Vagina (tissue), 2 donors: ENCODE measurements around the gene UGT1A6. TPM values are rescaled to one million over a fixed set of nuclear protein-coding genes. Genes with fewer than 3 reads are reported as not detected.

ENCODE experiments used
- DNase-seq, 2 donors: peaks; one replicate each; pipeline ENCODE4 v3.0.0-alpha.2; 2017; ENCODE audit errors: extremely low spot score in 2 of 2
- H3K27ac ChIP-seq: fragments of 200-600 bp; sonication (generic); one replicate; pipeline ENCODE4 v1.5.1; 2019
- H3K27me3 ChIP-seq: fragments of 200-600 bp; sonication (generic); one replicate; pipeline ENCODE4 v1.5.1; 2019
- H3K36me3 ChIP-seq, 2 donors: fragments of 200-600 bp; sonication (generic); one replicate each; pipeline ENCODE4 v1.5.1; 2017 to 2019
- H3K4me1 ChIP-seq: fragments of 200-600 bp; sonication (generic); one replicate; pipeline ENCODE4 v1.5.1; 2019
- H3K4me3 ChIP-seq, 2 donors: fragments of 200-600 bp; sonication (generic); 1 replicate in 1 of 2; 2 replicates in 1 of 2; pipeline ENCODE4 v1.5.1; 2016 to 2019
- H3K9me3 ChIP-seq: fragments of 200-600 bp; sonication (generic); one replicate; pipeline ENCODE4 v1.5.1; 2019
- POLR2A ChIP-seq, 2 donors: fragments of 450-650 bp; IDR thresholded peaks; one replicate each; pipeline ENCODE4 v1.6.1; 2017; ENCODE audit warnings: antibody characterized with exemption in 2 of 2, mild to moderate bottlenecking in 2 of 2, moderate library complexity in 2 of 2
- POLR2AphosphoS5 ChIP-seq, 2 donors: sonication (generic); formaldehyde crosslinking; IDR thresholded peaks; one replicate each; pipeline ENCODE4 v1.9.0; 2017; ENCODE audit warnings: antibody characterized with exemption in 2 of 2, mild to moderate bottlenecking in 2 of 2, low read depth in 1 of 2; ENCODE audit not compliant: insufficient read depth in 1 of 2
- intact Hi-C: fragments of 100-400 bp; cut with DNase I; formaldehyde crosslinking; loops from one replicate; pipeline ENCODE4 v1.15.1; 2023
- total RNA-seq: library from RNA; depleted of rRNA; stranded (reverse); fragments of >200 nt; gene quantifications from one replicate; pipeline ENCODE4 v1.2.3, GENCODE V29; 2016
- TF ChIP-seq, protein P1 (sequence below), 3 experiments: fragments of 450-650 bp in 2 of 3; fragments of 200-600 bp in 1 of 3; sonication (generic) in 1 of 3; IDR thresholded peaks; one replicate each; pipeline ENCODE4 v1.5.1; 2017 to 2019; ENCODE audit warnings: antibody characterized with exemption in 3 of 3, mild to moderate bottlenecking in 2 of 3, moderate library complexity in 2 of 3

The UGT1A6 gene
- total RNA-seq, 1 donor from 2014 or later, result 14.0 TPM

DNA sequence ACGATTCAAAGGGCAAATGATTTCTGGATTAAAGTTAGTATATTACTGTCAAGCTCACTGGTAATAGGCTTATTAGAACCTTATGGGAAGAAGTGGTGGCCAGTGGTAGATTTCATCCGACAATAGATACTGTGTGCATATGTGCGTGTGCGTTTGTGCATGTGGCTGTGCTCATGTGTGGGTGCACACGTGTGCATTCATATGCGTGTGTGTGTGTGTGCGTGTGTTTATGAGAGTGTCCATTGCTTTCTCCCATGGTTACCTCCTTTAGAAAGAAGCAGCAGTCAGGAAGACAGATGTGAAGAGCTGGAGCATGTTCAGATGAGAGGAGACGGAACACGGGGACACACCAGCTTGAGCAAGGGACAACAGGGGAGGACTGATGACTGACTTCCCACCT lies 76.6 kb downstream of the UGT1A6 start:
- no peaks in the 10 kb centered on the region for H3K27me3 ChIP-seq
- H3K27ac ChIP-seq, result no peak overlapping the region
- no peak for DNase-seq
- H3K4me1 ChIP-seq, result no peaks in the 10 kb centered on the region
- TF ChIP-seq POLR2A (IDR thresholded peaks at IDR 0.05) (no peak), POLR2AphosphoS5 (IDR thresholded peaks at IDR 0.05; ENCODE audit: insufficient read depth in 1 of 2, low read depth in 1 of 2) (no peak)
- TF ChIP-seq, protein P1, sequence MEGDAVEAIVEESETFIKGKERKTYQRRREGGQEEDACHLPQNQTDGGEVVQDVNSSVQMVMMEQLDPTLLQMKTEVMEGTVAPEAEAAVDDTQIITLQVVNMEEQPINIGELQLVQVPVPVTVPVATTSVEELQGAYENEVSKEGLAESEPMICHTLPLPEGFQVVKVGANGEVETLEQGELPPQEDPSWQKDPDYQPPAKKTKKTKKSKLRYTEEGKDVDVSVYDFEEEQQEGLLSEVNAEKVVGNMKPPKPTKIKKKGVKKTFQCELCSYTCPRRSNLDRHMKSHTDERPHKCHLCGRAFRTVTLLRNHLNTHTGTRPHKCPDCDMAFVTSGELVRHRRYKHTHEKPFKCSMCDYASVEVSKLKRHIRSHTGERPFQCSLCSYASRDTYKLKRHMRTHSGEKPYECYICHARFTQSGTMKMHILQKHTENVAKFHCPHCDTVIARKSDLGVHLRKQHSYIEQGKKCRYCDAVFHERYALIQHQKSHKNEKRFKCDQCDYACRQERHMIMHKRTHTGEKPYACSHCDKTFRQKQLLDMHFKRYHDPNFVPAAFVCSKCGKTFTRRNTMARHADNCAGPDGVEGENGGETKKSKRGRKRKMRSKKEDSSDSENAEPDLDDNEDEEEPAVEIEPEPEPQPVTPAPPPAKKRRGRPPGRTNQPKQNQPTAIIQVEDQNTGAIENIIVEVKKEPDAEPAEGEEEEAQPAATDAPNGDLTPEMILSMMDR (IDR thresholded peaks at IDR 0.05), result no peak
- intact Hi-C loops, result no loop called here
- no peak overlapping the region for H3K4me3 ChIP-seq
- H3K9me3 ChIP-seq, result no peaks in the 10 kb centered on the region
- no peaks in the 10 kb centered on the region for H3K36me3 ChIP-seq

GRCh38 chr2:233772153-233772552 lies 79.5 kb downstream of the UGT1A6 start:
- Histone ChIP-seq H3K27me3 (no peaks in the 10 kb centered on the region), H3K4me3 (no peak overlapping the region), H3K27ac (no peak overlapping the region), H3K36me3 (no peaks in the 10 kb centered on the region), H3K9me3 (no peaks in the 10 kb centered on the region), H3K4me1 (no peaks in the 10 kb centered on the region)
- no peak for DNase-seq
- intact Hi-C loops, result no loop called here
- TF ChIP-seq POLR2A (IDR thresholded peaks at IDR 0.05) (no peak), POLR2AphosphoS5 (IDR thresholded peaks at IDR 0.05; ENCODE audit: insufficient read depth in 1 of 2, low read depth in 1 of 2) (no peak)
- TF ChIP-seq, protein P1 (IDR thresholded peaks at IDR 0.05), result no peak

GRCh38 chr2:233772583-233772982 lies 79.9 kb downstream of the UGT1A6 start:
- Histone ChIP-seq H3K36me3 (no peaks in the 10 kb centered on the region), H3K9me3 (no peaks in the 10 kb centered on the region), H3K4me3 (no peak overlapping the region), H3K27ac (no peak overlapping the region), H3K4me1 (no peaks in the 10 kb centered on the region), H3K27me3 (no peaks in the 10 kb centered on the region)
- intact Hi-C loops, result no loop called here
- no peak for TF ChIP-seq POLR2A (IDR thresholded peaks at IDR 0.05)
- TF ChIP-seq, protein P1 (IDR thresholded peaks at IDR 0.05), result no peak
- TF ChIP-seq POLR2AphosphoS5 (IDR thresholded peaks at IDR 0.05; ENCODE audit: insufficient read depth in 1 of 2, low read depth in 1 of 2), result no peak
- no peak for DNase-seq

GRCh38 chr2:233773854-233774253 lies 81.2 kb downstream of the UGT1A6 start:
- intact Hi-C loops, result no loop called here
- no peaks in the 10 kb centered on the region for H3K27me3 ChIP-seq
- no peaks in the 10 kb centered on the region for H3K36me3 ChIP-seq
- TF ChIP-seq POLR2AphosphoS5 (IDR thresholded peaks at IDR 0.05; ENCODE audit: insufficient read depth in 1 of 2, low read depth in 1 of 2) (no peak), POLR2A (IDR thresholded peaks at IDR 0.05) (no peak)
- TF ChIP-seq, protein P1 (IDR thresholded peaks at IDR 0.05), result no peak
- H3K4me1 ChIP-seq, result no peaks in the 10 kb centered on the region
- H3K27ac ChIP-seq, result no peak overlapping the region
- no peak for DNase-seq
- no peak overlapping the region for H3K4me3 ChIP-seq
- no peaks in the 10 kb centered on the region for H3K9me3 ChIP-seq

- H3K27me3 ChIP-seq, result no peaks in the 10 kb centered on the region
- TF ChIP-seq, protein P1 (IDR thresholded peaks at IDR 0.05), result no peak
- TF ChIP-seq POLR2AphosphoS5 (IDR thresholded peaks at IDR 0.05; ENCODE audit: insufficient read depth in 1 of 2, low read depth in 1 of 2) (no peak), POLR2A (IDR thresholded peaks at IDR 0.05) (no peak)
- H3K4me3 ChIP-seq, result no peak overlapping the region
- no peak for DNase-seq
- H3K9me3 ChIP-seq, result no peaks in the 10 kb centered on the region
- no peaks in the 10 kb centered on the region for H3K36me3 ChIP-seq
- H3K4me1 ChIP-seq, result no peaks in the 10 kb centered on the region
- intact Hi-C loops, result no loop called here
- H3K27ac ChIP-seq, result no peak overlapping the region
Measured at GRCh38 chr2:233775414-233775813, 82.7 kb downstream of the UGT1A6 start.
